ENCODE data around the gene MAPK4.
"Not testable (repeated sequence)": the region's sequence is repeated elsewhere in the genome, so short reads cannot be mapped to it uniquely, and the experiment has no call there.

Gene MAPK4

GRCh38 chr18:50563376-50563775 lies 3.5 kb downstream of the MAPK4 start:
- no peak for TF ChIP-seq CTCF (IDR thresholded peaks at IDR 0.05)
- TF ChIP-seq ZFX (IDR thresholded peaks at IDR 0.05; ENCODE audit: borderline replicate concordance), result no peak

GRCh38 chr18:50569930-50570329 lies 10.0 kb downstream of the MAPK4 start:
- H3K27ac ChIP-seq, result no peak overlapping the region
- no peak for TF ChIP-seq CTCF (IDR thresholded peaks at IDR 0.05)

More at GRCh38 chr18:50563376-50563775, 3.5 kb downstream of the MAPK4 start:
- H3K27ac ChIP-seq, result no peak overlapping the region

GRCh38 chr18:50571606-50572005 lies 11.7 kb downstream of the MAPK4 start:
- no peak overlapping the region for H3K27ac ChIP-seq
- no peak for TF ChIP-seq CTCF (IDR thresholded peaks at IDR 0.05)
- no peak for TF ChIP-seq ZFX (IDR thresholded peaks at IDR 0.05; ENCODE audit: borderline replicate concordance)

DNA sequence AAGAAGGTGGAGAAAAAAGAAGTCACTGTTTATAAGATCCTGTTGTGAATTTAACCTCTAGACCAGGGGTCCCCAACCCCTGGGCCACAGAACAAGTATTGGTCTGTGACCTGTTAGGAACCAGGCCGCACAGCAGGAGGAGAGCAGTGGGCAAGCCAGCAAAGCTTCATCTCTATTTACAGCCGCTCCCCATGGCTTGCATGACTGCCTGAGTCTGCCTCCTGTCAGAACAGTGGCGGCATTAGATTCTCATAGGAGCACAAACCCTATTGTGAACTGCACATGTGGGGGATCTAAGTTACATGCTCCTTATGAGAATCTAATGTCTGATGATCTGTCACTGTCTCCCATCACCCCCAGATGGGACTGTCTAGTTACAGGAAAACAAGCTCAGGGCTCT lies 13.3 kb downstream of the MAPK4 start:
- H3K27ac ChIP-seq, result not testable (repeated sequence)

- no peak overlapping the region for H3K27ac ChIP-seq
- TF ChIP-seq ZFX (IDR thresholded peaks at IDR 0.05; ENCODE audit: borderline replicate concordance), result no peak
- peak; percentile 38 for TF ChIP-seq CTCF (IDR thresholded peaks at IDR 0.05)
Measured at GRCh38 chr18:50573679-50574078, 13.8 kb downstream of the MAPK4 start.

- TF ChIP-seq CTCF (IDR thresholded peaks at IDR 0.05), result no peak
- no peak for TF ChIP-seq ZFX (IDR thresholded peaks at IDR 0.05; ENCODE audit: borderline replicate concordance)
- no peak overlapping the region for H3K27ac ChIP-seq
Measured at GRCh38 chr18:50578030-50578429, 18.1 kb downstream of the MAPK4 start.

- no peak overlapping the region for H3K27ac ChIP-seq
- no peak for TF ChIP-seq CTCF (IDR thresholded peaks at IDR 0.05)
- TF ChIP-seq ZFX (IDR thresholded peaks at IDR 0.05; ENCODE audit: borderline replicate concordance), result no peak
Measured at GRCh38 chr18:50578651-50579050, 18.8 kb downstream of the MAPK4 start.

GRCh38 chr18:50579061-50579774 lies 19.3 kb downstream of the MAPK4 start:
- TF ChIP-seq ZFX (IDR thresholded peaks at IDR 0.05; ENCODE audit: borderline replicate concordance) (no peak), CTCF (IDR thresholded peaks at IDR 0.05) (no peak)
- no peak overlapping the region for H3K27ac ChIP-seq

All from 22Rv1 (cell line).